DMS 273 (cell line): Measurements from ENCODE around the gene MUC6.

Source experiments
- DNase-seq: peaks from one replicate; lab custom pipeline; 2025; ENCODE audit not compliant: unreplicated experiment; lab: John Stamatoyannopoulos, UW

MUC6 gene

GRCh38 chr11:1073261-1073724, 36.8 kb upstream of the MUC6 start:
- DNase-seq = no peak

- DNase-seq = no peak
Measured at GRCh38 chr11:1072821-1073231, 36.3 kb upstream of the MUC6 start.

DNA sequence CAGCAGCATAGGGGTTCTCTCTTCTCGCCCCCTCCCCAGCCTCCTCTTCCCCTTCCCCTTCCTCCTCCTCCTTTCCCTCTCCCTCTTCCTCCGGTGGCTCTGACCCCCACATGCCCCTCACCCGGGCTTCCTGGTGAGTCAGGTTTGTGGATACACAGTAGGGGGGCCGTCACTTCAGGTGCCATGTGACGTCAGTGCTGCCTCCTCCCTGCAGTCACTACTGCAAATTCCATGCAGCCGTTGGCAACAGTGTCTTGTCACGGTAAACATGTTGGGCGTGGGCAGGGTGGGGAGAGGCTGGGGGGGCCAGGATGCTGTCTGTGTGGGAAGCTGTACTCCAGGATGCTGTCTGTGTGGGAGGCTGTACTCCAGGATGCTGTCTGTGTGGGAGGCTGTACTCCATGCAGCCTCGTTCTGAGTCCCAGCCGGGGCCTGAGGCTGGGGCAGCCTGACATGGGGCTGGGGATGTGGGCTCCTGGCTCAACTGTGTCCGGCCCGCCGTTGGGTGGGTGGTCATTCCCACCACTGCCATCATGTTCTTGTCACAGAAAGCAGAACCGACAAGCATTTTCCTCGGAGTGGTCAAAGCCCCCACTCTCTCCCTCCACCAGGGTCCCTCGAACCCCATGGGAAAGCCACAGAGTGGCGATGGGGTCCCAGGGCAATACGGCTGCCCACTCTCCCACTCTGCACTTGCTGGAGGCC, 35.8 kb upstream of the MUC6 start:
- no peak for DNase-seq

- DNase-seq = no peak
Measured at GRCh38 chr11:1071571-1072115, 35.1 kb upstream of the MUC6 start.

- no peak for DNase-seq
Measured at GRCh38 chr11:1070594-1071462, 34.3 kb upstream of the MUC6 start.

- no peak for DNase-seq
Measured at GRCh38 chr11:1069740-1070139, 33.2 kb upstream of the MUC6 start.

DNA sequence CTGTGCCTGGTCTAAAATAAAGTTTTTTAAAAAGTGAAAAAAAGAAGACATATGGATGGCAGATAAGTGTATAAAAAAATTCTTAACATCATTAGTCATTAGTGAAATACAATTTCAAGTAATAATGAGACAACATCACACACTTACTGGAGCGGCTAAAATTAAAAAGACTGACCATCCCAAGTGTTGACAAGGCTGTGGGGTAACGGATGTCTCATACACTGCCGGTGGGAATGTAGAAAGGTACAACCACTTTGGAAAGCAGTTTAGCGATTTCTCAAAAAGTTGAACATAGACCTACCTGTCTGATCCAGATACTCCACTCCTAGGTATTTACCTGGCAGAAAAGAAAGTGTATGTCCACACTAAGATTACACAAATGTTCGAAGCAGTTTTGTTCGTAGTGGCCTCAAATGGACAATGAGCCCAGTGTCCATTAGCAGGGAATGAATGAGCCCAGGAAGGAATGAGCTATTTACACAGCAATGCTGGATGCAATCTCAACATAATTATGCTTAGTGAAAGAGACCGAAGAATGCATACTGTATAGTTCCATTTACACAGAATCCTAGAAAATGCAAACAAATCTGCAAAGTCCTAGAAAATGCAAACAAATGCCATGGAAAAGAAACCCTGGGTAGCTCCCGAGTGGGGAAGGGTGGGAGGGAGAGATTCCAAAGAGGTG, 31.4 kb upstream of the MUC6 start:
- DNase-seq = no peak

GRCh38 chr11:1064167-1064566, 27.6 kb upstream of the MUC6 start:
- DNase-seq = no peak

- no peak for DNase-seq
Measured at GRCh38 chr11:1062075-1062820, 25.7 kb upstream of the MUC6 start.

DNA sequence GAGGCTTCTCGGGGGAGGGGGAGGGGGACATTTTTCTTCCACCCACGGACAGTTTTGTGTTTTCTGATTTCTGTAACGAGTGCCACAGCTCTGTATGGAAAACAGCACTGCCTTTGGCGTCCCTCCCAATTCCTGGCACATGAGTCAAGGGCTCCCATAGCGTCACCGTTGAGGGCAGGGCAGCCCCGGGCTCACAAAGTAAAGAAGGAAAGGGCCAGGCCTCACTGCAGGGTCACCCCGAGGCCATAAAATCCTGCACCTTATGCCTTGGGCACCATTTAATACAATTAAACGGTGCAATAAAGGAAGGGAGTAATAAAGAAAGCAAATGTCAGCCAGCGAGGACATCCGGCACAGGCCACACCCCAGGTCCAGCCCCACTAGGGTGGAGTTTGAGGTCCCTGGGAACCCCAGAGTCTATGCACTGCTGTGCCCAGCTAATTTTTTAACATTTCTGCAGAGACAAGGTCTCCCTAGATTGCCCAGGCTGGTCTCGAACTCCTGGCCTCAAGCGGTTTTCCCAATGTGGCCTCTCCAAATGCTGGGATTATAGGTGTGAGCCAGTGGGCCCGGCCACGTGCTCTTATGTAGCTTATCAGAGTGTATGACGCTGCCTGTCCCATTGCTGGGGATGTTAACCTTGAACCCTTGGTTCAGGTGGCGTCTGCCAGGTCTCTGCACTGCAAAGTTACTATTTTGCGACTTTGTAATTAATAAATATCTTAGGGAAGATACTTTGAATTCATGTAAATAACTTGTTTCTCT, 24.5 kb upstream of the MUC6 start:
- no peak for DNase-seq

- no peak for DNase-seq
Measured at GRCh38 chr11:1060410-1060809, 23.9 kb upstream of the MUC6 start.

DNA sequence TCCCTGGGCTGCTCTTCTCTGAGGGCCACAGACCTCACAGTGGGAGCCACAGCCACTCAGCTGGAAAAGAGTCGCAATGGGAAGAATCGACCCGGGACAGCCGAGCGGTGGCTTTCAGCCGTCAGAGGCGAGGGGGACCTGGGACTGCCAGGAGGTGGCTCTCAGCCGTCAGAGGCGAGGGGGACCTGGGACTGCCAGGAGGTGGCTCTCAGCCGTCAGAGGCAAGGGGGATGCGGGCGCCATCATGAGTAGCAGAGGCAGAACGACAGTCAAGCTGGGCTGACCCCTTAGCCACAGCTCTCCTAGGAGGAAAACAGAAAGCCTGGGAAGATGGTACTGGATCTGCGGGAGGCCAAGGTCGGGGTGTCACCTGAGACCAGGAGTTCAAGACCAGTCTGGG, 23.2 kb upstream of the MUC6 start:
- DNase-seq = no peak

DNA sequence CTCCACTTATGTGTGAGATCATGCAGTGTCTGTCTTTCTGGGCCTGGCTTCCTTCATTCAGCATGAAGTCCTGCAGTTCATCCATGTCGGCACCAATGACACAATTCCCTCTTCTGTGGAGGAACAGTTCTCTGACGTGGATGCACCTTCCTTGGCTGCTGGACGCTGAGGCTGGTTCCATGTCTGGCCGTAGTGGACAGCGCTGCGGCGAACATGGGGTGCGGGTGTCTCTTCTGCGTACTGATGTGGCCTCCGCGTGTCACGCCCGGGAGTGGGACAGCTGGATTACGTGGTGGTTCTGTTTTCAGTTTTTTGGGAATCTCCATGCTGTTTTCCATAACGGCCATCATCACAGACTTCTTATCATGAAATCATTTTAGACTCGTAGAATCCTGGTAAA, 21.3 kb upstream of the MUC6 start:
- no peak for DNase-seq

DNA sequence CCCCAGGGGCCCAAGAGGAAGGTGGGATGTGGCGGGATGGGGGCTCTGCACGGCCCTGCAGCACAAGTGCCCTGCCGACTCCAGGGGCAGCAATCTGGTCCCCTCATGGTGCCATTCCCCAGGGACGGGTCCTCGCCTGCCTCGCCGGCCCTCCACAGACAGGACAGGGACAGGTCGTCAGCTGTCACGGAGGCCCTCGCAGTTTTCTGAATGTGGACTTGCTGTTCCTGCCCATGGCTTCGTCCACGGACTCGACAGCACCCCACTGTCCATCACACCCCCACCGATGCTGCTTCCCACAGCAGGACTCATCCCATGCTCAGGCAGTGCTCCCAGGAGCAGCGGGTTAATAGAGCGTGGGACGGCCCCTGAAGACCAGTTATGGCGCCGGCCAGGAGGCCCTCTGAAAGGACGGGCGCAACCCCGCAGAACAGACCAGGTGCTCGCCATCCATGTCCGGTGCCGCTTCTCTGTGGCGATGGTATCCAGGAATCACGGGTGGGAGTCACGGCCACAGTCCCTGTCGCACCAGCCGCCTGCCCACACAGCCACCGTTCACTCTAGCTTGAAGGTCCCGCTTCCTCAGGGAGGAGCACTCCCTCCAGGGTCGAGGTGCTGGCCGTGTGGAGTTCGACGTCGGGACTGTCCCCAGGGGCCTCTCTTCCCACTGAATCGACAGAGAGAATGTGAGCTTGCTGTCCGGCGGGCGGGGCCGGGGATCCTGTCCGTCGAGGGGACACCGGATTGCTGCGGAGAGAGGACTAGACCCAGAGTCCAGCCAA, 19.7 kb upstream of the MUC6 start:
- DNase-seq = no peak

GRCh38 chr11:1055109-1055703, 18.7 kb upstream of the MUC6 start:
- DNase-seq = no peak

- DNase-seq = no peak
Measured at GRCh38 chr11:1054143-1055108, 17.9 kb upstream of the MUC6 start.

DNA sequence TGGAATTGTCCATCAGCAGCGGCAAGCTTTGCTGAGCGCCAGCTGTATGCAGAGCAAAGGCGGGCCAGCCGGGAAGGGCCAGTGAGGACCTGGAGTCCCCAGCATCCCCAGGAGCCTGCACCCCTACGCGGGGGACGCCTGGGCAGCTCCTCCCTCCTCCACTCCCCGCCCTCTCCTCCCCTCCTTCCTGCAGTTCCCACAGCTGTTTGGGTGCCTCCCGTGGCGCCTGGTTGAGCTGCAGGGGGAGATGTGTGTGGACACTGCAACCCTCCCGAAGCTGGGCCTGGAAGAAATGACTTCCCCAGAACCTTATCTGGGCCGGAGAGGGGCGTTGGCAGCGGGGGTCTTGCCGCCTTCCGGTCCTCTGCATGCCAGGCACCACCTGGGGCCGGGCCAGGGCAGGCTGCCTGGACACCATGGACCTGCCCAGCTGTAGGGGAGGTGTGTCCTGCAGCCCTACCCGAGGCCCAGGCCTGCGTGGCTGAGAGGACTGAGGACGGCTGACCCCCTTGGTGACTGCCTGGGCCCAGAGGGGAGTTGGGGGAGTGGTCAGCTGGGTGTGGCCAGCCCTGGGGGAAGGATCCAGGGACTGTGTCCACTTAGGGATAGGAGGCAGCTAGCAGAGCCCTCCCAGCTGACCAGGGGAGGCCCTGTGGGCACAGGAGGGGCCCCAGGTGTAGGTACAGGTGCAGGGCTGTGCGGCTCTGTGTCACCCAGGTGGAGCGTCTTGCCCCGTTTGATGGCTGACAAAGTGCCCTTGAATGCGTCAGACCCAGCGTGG, 16.8 kb upstream of the MUC6 start:
- DNase-seq = no peak
